ENCODE results near the gene SYT7. TPM values are rescaled to one million over a fixed set of nuclear protein-coding genes. Genes with fewer than 3 reads are reported as not detected.

The SYT7 gene
- total and polyA plus RNA-seq, 10 of the 15 experiments (the other 5 are each of a cell fraction or from before 2014, with no cell fraction given), result not detected

GRCh38 chr11:61534933-61535839 lies 45.7 kb downstream of the SYT7 start:
- Histone ChIP-seq H3K4me2 (ENCODE audit: control insufficient read depth, insufficient read depth) (no peak overlapping the region), H4K20me1 (ENCODE audit: control insufficient read depth, insufficient read depth) (no peaks in the 10 kb centered on the region), H3K4me1 (ENCODE audit: control insufficient read depth, insufficient read depth, low read length) (no peaks in the 10 kb centered on the region), H3K36me3 (ENCODE audit: control insufficient read depth in 2 of 2, insufficient read depth in 2 of 2, low read length in 1 of 2) (no peaks in the 10 kb centered on the region), H3K4me3 (no peak overlapping the region), H2AFZ (ENCODE audit: control insufficient read depth, low read depth, low read length) (no peak overlapping the region), H3K9me3 (replicated peaks; ENCODE audit: control insufficient read depth, insufficient read depth, low read length) (no peaks in the 10 kb centered on the region), H3K9ac (ENCODE audit: control insufficient read depth, insufficient read depth, low read length) (no peak overlapping the region), H3K27me3 (replicated peaks in 1 of 2; ENCODE audit: control insufficient read depth in 2 of 2, insufficient read depth in 2 of 2, low read length in 1 of 2) (peaks cover 0 to 1% of the 10 kb centered on the region in 2 experiments; a peak in 2 of 4 replicates), H3K79me2 (ENCODE audit: control insufficient read depth, insufficient read depth, low read length) (no peaks in the 10 kb centered on the region), H3K27ac (ENCODE audit: control insufficient read depth, insufficient read depth) (no peak overlapping the region)
- ATAC-seq, result no peak
- in situ Hi-C loops (cut with MboI), result no loop called here
- no TSS peak for BruUV-seq (replicated peaks)
- RAD21 ChIA-PET (ENCODE audit: unreplicated experiment), result no interaction called here
- FAIRE-seq, result no peak
- DNase-seq (ENCODE audit: low read depth, low spot score), result no peak
- intact Hi-C loops (cut with micrococcal nuclease; ENCODE audit: unreplicated experiment), result loop anchor here (10.0 kb wide), 1 partner anchor 100 kb away; no protein-coding TSS in a partner anchor
- TF ChIP-seq POLR2AphosphoS5 (IDR thresholded peaks at IDR 0.05; ENCODE audit: low read length), result no peak
- no peak for TF ChIP-seq SREBF1 (IDR thresholded peaks at IDR 0.05; ENCODE audit: low read length)
- TF ChIP-seq FOS (IDR thresholded peaks at IDR 0.05; ENCODE audit: borderline replicate concordance, extremely low read depth, insufficient read length), result no peak
- no peak for TF ChIP-seq USF1 (IDR thresholded peaks at IDR 0.05; ENCODE audit: borderline replicate concordance, extremely low read length, insufficient read depth, low read depth, low read length)
- TF ChIP-seq BACH1 (IDR thresholded peaks at IDR 0.05; ENCODE audit: borderline replicate concordance), result no peak
- no peak for TF ChIP-seq SIX5 (IDR thresholded peaks at IDR 0.05; ENCODE audit: low read depth, low read length, severe bottlenecking)
- no peak for TF ChIP-seq NR2C2 (IDR thresholded peaks at IDR 0.05; ENCODE audit: borderline replicate concordance, control insufficient read depth, insufficient read length, low read depth)
- no peak for TF ChIP-seq PBX3 (IDR thresholded peaks at IDR 0.05; ENCODE audit: insufficient replicate concordance, low read depth, low read length)
- TF ChIP-seq SRF (IDR thresholded peaks at IDR 0.05; ENCODE audit: low read depth in 2 of 2, low read length in 2 of 2), result no peak
- TF ChIP-seq CHD1 (IDR thresholded peaks at IDR 0.05; ENCODE audit: low read depth, low read length), result no peak
- TF ChIP-seq TAF1 (IDR thresholded peaks at IDR 0.05; ENCODE audit: borderline replicate concordance, low read depth, low read length), result no peak
- no peak for TF ChIP-seq MXI1 (IDR thresholded peaks at IDR 0.05; ENCODE audit: low read depth, low read length)
- POLR2A ChIA-PET, result no interaction called here
- 33% methylated on average over 32 of the region's 32 CpGs for WGBS (ENCODE audit: insufficient coverage, insufficient replicate concordance, low lambda C conversion rate, missing lambda C conversion rate)
- SMC1A ChIA-PET (ENCODE audit: uncharacterized antibody, unreplicated experiment), result no interaction called here
- CTCF ChIA-PET, result no interaction called here

Data from GM12878 (cell line).